ENCODE data around the gene HDAC1.

DNA sequence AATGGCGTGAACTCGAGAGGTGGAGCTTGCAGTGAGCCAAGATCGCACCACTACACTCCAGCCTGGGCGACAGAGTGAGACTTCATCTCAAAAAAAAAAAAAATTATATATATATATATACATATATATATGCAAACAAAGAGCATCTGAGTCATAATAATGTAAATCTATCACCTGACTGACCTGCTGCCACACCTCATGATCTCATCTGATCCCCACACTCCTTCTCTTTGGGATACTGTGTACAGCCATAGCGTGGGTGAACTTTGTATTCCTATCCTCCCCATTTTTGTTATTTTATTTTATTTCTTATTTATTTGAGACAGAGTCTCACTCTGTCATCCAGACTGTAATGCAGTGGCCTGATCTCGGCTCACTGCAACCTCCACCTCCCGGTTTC, 2.6 kb upstream of the HDAC1 start:
- no peak for TF ChIP-seq CTCF (IDR thresholded peaks at IDR 0.05; ENCODE audit: borderline replicate concordance, extremely low read depth, low read length, poor library complexity, severe bottlenecking)
- TF ChIP-seq EZH2 (IDR thresholded peaks at IDR 0.05; ENCODE audit: borderline replicate concordance, low read depth, low read length, severe bottlenecking), result no peak

Measured in DND-41 (cell line).